SK-N-SH (cell line): ENCODE data around the gene B3GAT3. TPM values are rescaled to one million over a fixed set of nuclear protein-coding genes. Genes with fewer than 3 reads are reported as not detected.
"Not testable (repeated sequence)": the region's sequence is repeated elsewhere in the genome, so short reads cannot be mapped to it uniquely, and the experiment has no call there.

Source experiments
- CTCF ChIA-PET: fragments of 300-600, 350-600 bp; formaldehyde crosslinking; extraction: SDS; loops from one replicate; lab custom pipeline; 2021; lab: Yijun Ruan, JAX
- POLR2A ChIA-PET: fragments of 350-600 bp; sonication (Branson Sonifier 250); formaldehyde crosslinking; extraction: SDS; loops from one replicate; lab custom pipeline; 2020; ENCODE audit warnings: antibody characterized with exemption, inconsistent platforms; lab: Yijun Ruan, JAX
- DNase-seq: peaks from one replicate; pipeline ENCODE4 v3.0.0; 2012
- H2AFZ ChIP-seq: fragments of 200-600 bp; sonication (generic); 2 replicates; pipeline ENCODE4 v1.8.1; 2016; ENCODE audit warnings: antibody characterized with exemption, mild to moderate bottlenecking, low read depth
- H3F3A ChIP-seq: fragments of 200-600 bp; sonication (generic); replicated peaks from 2 replicates; pipeline ENCODE3; 2016; ENCODE audit warnings: antibody characterized with exemption, mild to moderate bottlenecking; ENCODE audit not compliant: insufficient read depth
- H3K27ac ChIP-seq, 2 experiments: fragments of 200-500 bp in 1 of 2; fragments of 200-600 bp in 1 of 2; sonication (Bioruptor generic) in 1 of 2; sonication (generic), shearing (Covaris generic) in 1 of 2; 2 replicates each; pipeline versions ENCODE4 v1.5.1 to v1.6.1; 2014 to 2016; ENCODE audit warnings: low read depth in 2 of 2, inconsistent platforms in 1 of 2, low read length in 1 of 2, mild to moderate bottlenecking in 1 of 2, mixed read lengths in 1 of 2
- H3K27me3 ChIP-seq: fragments of 200-600 bp; sonication (generic), shearing (Covaris generic); 2 replicates; pipeline ENCODE4 v1.6.1; 2016; ENCODE audit warnings: mixed run types; ENCODE audit not compliant: insufficient read depth
- H3K36me3 ChIP-seq, 2 experiments: fragments of 200-500 bp in 1 of 2; fragments of 200-600 bp in 1 of 2; sonication (Bioruptor generic) in 1 of 2; sonication (generic) in 1 of 2; replicated peaks in 1 of 2; 2 replicates each; pipeline versions ENCODE3 to v1.5.1; 2014 to 2016; ENCODE audit warnings: low read length in 1 of 2, mild to moderate bottlenecking in 1 of 2; ENCODE audit not compliant: insufficient read depth in 2 of 2, control insufficient read depth in 1 of 2
- H3K4me1 ChIP-seq, 2 experiments: fragments of 200-500 bp in 1 of 2; fragments of 200-600 bp in 1 of 2; sonication (Bioruptor generic) in 1 of 2; sonication (generic), shearing (Covaris generic) in 1 of 2; 2 replicates each; pipeline versions ENCODE4 v1.5.1 to v1.6.1; 2014 to 2016; ENCODE audit warnings: low read depth in 1 of 2, low read length in 1 of 2, mixed run types in 1 of 2; ENCODE audit not compliant: insufficient read depth in 2 of 2, control insufficient read depth in 1 of 2
- H3K4me2 ChIP-seq: fragments of 200-600 bp; sonication (generic), shearing (Covaris generic); 2 replicates; pipeline ENCODE4 v1.6.1; 2017; ENCODE audit warnings: mixed run types
- H3K4me3 ChIP-seq, 2 experiments: fragments of 200-500 bp in 1 of 2; fragments of 200-600 bp in 1 of 2; sonication (Bioruptor generic) in 1 of 2; sonication (generic), shearing (Covaris generic) in 1 of 2; 2 replicates each; pipeline versions ENCODE4 v1.5.1 to v1.8.1; 2014 to 2016; ENCODE audit warnings: low read depth in 2 of 2, inconsistent platforms in 1 of 2, low read length in 1 of 2, mild to moderate bottlenecking in 1 of 2, mixed read lengths in 1 of 2, moderate library complexity in 1 of 2
- H3K79me2 ChIP-seq: fragments of 200-600 bp; sonication (generic); 2 replicates; pipeline ENCODE4 v1.8.1; 2017; ENCODE audit warnings: mild to moderate bottlenecking; ENCODE audit not compliant: insufficient read depth
- H3K9ac ChIP-seq: fragments of 200-600 bp; sonication (generic); 2 replicates; pipeline ENCODE4 v1.6.1; 2017; ENCODE audit warnings: mixed run types
- H3K9me2 ChIP-seq: fragments of 200-600 bp; sonication (generic); 2 replicates; pipeline ENCODE4 v1.6.1; 2017; ENCODE audit warnings: mixed run types
- H3K9me3 ChIP-seq: fragments of 200-600 bp; sonication (generic); 2 replicates; pipeline ENCODE4 v1.6.1; 2017; ENCODE audit warnings: mixed run types, mild to moderate bottlenecking, moderate library complexity
- H4K20me1 ChIP-seq: fragments of 200-600 bp; sonication (generic); 2 replicates; pipeline ENCODE4 v1.6.1; 2017; ENCODE audit warnings: mild to moderate bottlenecking, mixed run types; ENCODE audit not compliant: insufficient read depth
- CHD2 ChIP-seq: fragments of 150-350 bp; IDR thresholded peaks from 2 replicates; pipeline ENCODE4 v1.6.1; 2018; ENCODE audit warnings: low read length; ENCODE audit not compliant: partially characterized antibody
- EZH2phosphoT487 ChIP-seq: fragments of 200-600 bp; sonication (generic); IDR thresholded peaks from 2 replicates; pipeline ENCODE4 v1.6.1; 2017; ENCODE audit warnings: low read depth, mixed run types, mild to moderate bottlenecking, antibody characterized with exemption, moderate library complexity, borderline replicate concordance
- JUND ChIP-seq: IDR thresholded peaks from 2 replicates; pipeline ENCODE4 v1.4.0; 2012
- NFIC ChIP-seq: IDR thresholded peaks from 2 replicates; pipeline ENCODE4 v1.4.0; 2012; ENCODE audit warnings: borderline replicate concordance
- POLR2AphosphoS5 ChIP-seq: IDR thresholded peaks from 2 replicates; pipeline ENCODE4 v1.6.1; 2012; ENCODE audit warnings: low read depth, low read length
- SIN3A ChIP-seq: IDR thresholded peaks from 2 replicates; pipeline ENCODE4 v1.6.1; 2012; ENCODE audit warnings: low read depth, mild to moderate bottlenecking, low read length, moderate library complexity, borderline replicate concordance
- WGBS: methylation state at CpG from one replicate; pipeline ENCODE4 v1.1.6; 2017; ENCODE audit warnings: low lambda C conversion rate; 5-methylcytosine and 5-hydroxymethylcytosine counted together
- polyA plus RNA-seq, 3 experiments: library from polyadenylated mRNA; depleted of rRNA; stranded (reverse); fragments of >200 nt; gene quantifications; 2 replicates each; pipeline ENCODE4 v1.2.3, GENCODE V29; 2012

B3GAT3 gene
- polyA plus RNA-seq, 1 of the 3 experiments (the other 2 are of a cell fraction) = 104 TPM

- H3K27me3 ChIP-seq = no peaks in the 10 kb centered on the region
Measured at GRCh38 chr11:62573006-62573591, 48.7 kb downstream of the B3GAT3 start.

GRCh38 chr11:62572431-62572830, 49.4 kb downstream of the B3GAT3 start:
- peak overlapping the region; percentile 88 for H3K9ac ChIP-seq
- peaks cover 79% of the 10 kb centered on the region for H3K79me2 ChIP-seq
- no peak overlapping the region for H2AFZ ChIP-seq
- ChIA-PET CTCF (interaction anchor here (0.6 to 3.2 kb wide), 7 partner anchors 8 to 148 kb away, joined by 3 to 14 read pairs (median 4); no protein-coding TSS in a partner anchor), POLR2A (interaction anchor here (0.8 to 1.2 kb wide), 4 partner anchors 9 to 19 kb away, joined by 3 to 6 read pairs (median 3); partner anchors contain the start of gene TUT1)
- H3K4me2 ChIP-seq = peak overlapping the region; percentile 95
- peak overlapping the region in 1 of 2 experiments; percentile 64; a peak in 2 of 4 replicates for H3K27ac ChIP-seq
- H3K9me2 ChIP-seq = no peaks in the 10 kb centered on the region
- no peaks in the 10 kb centered on the region for H3K27me3 ChIP-seq
- H3K4me3 ChIP-seq = peak overlapping the region; percentile 83 to 93
- peaks cover 25% of the 10 kb centered on the region for H3F3A ChIP-seq
- peaks cover 43 to 53% of the 10 kb centered on the region in 2 experiments for H3K36me3 ChIP-seq
- DNase-seq = no peak
- 59% methylated on average over 12 of the region's 12 CpGs for WGBS
- H4K20me1 ChIP-seq = peaks cover 43% of the 10 kb centered on the region
- no peak for TF ChIP-seq NFIC
- TF ChIP-seq CHD2 = no peak
- no peak for TF ChIP-seq EZH2phosphoT487
- TF ChIP-seq JUND = no peak
- no peaks in the 10 kb centered on the region for H3K9me3 ChIP-seq
- peaks cover 19 to 28% of the 10 kb centered on the region in 2 experiments; a peak in 3 of 4 replicates for H3K4me1 ChIP-seq

More at GRCh38 chr11:62573006-62573591, 48.7 kb downstream of the B3GAT3 start:
- DNase-seq = peak; percentile 34
- POLR2A ChIA-PET = interaction anchor here (0.6 to 2.0 kb wide), 20 partner anchors 8 to 181 kb away, joined by 3 to 47 read pairs (median 5); partner anchors contain the start of genes AHNAK, B3GAT3, C11orf98 and CSKMT
- H2AFZ ChIP-seq = no peak overlapping the region; the same call in 1 of the 2 replicates
- no peaks in the 10 kb centered on the region for H3K9me2 ChIP-seq
- peak overlapping the region; percentile 95 for H3K4me2 ChIP-seq
- H3K9me3 ChIP-seq = no peaks in the 10 kb centered on the region
- CTCF ChIA-PET = interaction anchor here (0.6 to 3.2 kb wide), 7 partner anchors 9 to 179 kb away, joined by 3 to 14 read pairs (median 4); no protein-coding TSS in a partner anchor
- peaks cover 22% of the 10 kb centered on the region for H3F3A ChIP-seq
- TF ChIP-seq SIN3A (0 out of 2 replicates have a peak, but pooled peaks have one; percentile 33), POLR2AphosphoS5 (no peak)
- H4K20me1 ChIP-seq = peaks cover 39% of the 10 kb centered on the region
- peak overlapping the region; percentile 83 to 93 for H3K4me3 ChIP-seq
- peaks cover 19 to 28% of the 10 kb centered on the region in 2 experiments; a peak in 3 of 4 replicates for H3K4me1 ChIP-seq
- peak overlapping the region; percentile 64 to 85 for H3K27ac ChIP-seq
- peak overlapping the region; percentile 88 for H3K9ac ChIP-seq
- 2% methylated on average over 33 of the region's 33 CpGs for WGBS
- peaks cover 73% of the 10 kb centered on the region for H3K79me2 ChIP-seq
- peaks cover 41 to 51% of the 10 kb centered on the region in 2 experiments for H3K36me3 ChIP-seq

- Histone ChIP-seq H3K9ac (0 out of 2 replicates have a peak overlapping the region, but pooled peaks have one; percentile 88), H3K36me3 (peaks cover 53% of the 10 kb centered on the region in 2 experiments), H3K4me3 (peak overlapping the region in 1 of 2 experiments; percentile 2; a peak in 2 of 4 replicates), H3K4me2 (peak overlapping the region; percentile 95; the same call in 1 of the 2 replicates), H4K20me1 (peaks cover 45% of the 10 kb centered on the region), H3K27ac (peak overlapping the region in 1 of 2 experiments; percentile 2; a peak in 1 of 4 replicates), H3K79me2 (peaks cover 89% of the 10 kb centered on the region), H3K4me1 (peaks cover 19 to 28% of the 10 kb centered on the region in 2 experiments; a peak in 3 of 4 replicates), H3F3A (peaks cover 31% of the 10 kb centered on the region)
- CTCF ChIA-PET = interaction anchor here (2.4 to 3.2 kb wide), 2 partner anchors 147 to 176 kb away, joined by 14 to 16 read pairs; no protein-coding TSS in a partner anchor
- H3K9me3 ChIP-seq, DNase-seq, POLR2A ChIA-PET, H2AFZ ChIP-seq, H3K27me3 ChIP-seq, H3K9me2 ChIP-seq: not testable (repeated sequence)
- WGBS = 93% methylated on average over 5 of the region's 5 CpGs
Measured at GRCh38 chr11:62571493-62571892, 50.3 kb downstream of the B3GAT3 start.

- 96% methylated on average over 5 of the region's 5 CpGs for WGBS
- not testable (repeated sequence) for H2AFZ ChIP-seq, H3K27ac ChIP-seq, H3K9me3 ChIP-seq, H3K9ac ChIP-seq, H3K9me2 ChIP-seq, H3K27me3 ChIP-seq, H3K4me3 ChIP-seq, DNase-seq
- H3K4me2 ChIP-seq = peak overlapping the region; percentile 95; the same call in 1 of the 2 replicates
- H3K4me1 ChIP-seq = peaks cover 19 to 28% of the 10 kb centered on the region in 2 experiments; a peak in 3 of 4 replicates
- ChIA-PET CTCF (interaction anchor here (0.6 to 2.4 kb wide), 3 partner anchors 10 to 176 kb away, joined by 3 to 16 read pairs (median 10); no protein-coding TSS in a partner anchor), POLR2A (interaction anchor here (1.6 kb wide), 1 partner anchor 21 kb away, joined by 5 read pairs; the partner anchor contains the start of gene TUT1)
- peaks cover 95% of the 10 kb centered on the region for H3K79me2 ChIP-seq
- H3F3A ChIP-seq = peaks cover 34% of the 10 kb centered on the region
- H3K36me3 ChIP-seq = peaks cover 53 to 58% of the 10 kb centered on the region in 2 experiments
- H4K20me1 ChIP-seq = peaks cover 45% of the 10 kb centered on the region
Measured at GRCh38 chr11:62570903-62571302, 50.9 kb downstream of the B3GAT3 start.
